Left lung (tissue), 10 donors: Measurements from ENCODE around the gene C10orf90. TPM values are rescaled to one million over a fixed set of nuclear protein-coding genes. Genes with fewer than 3 reads are reported as not detected.

Experiments
- ATAC-seq: fragments of 200-7000 bp; cut with Tn5 transposase; one replicate; pipeline ENCODE4 v1.9.1; 2020; ENCODE audit warnings: moderate library complexity
- DNase-seq, 4 donors: peaks; one replicate each; pipeline ENCODE4 v3.0.0-alpha.2; 2013 to 2020
- H3K27ac ChIP-seq, 2 donors: fragments of 200-600 bp; sonication (generic) in 1 of 2; one replicate each; pipeline versions ENCODE4 v1.5.0 to v1.8.0; 2020 to 2021
- H3K27me3 ChIP-seq, 2 donors: fragments of 200-600 bp; sonication (generic) in 1 of 2; one replicate each; pipeline versions ENCODE4 v1.5.0 to v1.8.0; 2020 to 2021
- H3K36me3 ChIP-seq, 2 donors: fragments of 200-600 bp; sonication (generic) in 1 of 2; one replicate each; pipeline versions ENCODE4 v1.5.0 to v1.8.0; 2020 to 2021
- H3K4me1 ChIP-seq, 2 donors: fragments of 200-600 bp; one replicate each; pipeline ENCODE4 v1.8.0; 2021
- H3K4me3 ChIP-seq, 2 donors: fragments of 200-600 bp; sonication (generic) in 1 of 2; one replicate each; pipeline versions ENCODE4 v1.5.0 to v1.8.0; 2020 to 2021; ENCODE audit warnings: mild to moderate bottlenecking in 1 of 2
- H3K9me3 ChIP-seq, 2 donors: fragments of 200-600 bp; sonication (generic) in 1 of 2; one replicate each; pipeline versions ENCODE4 v1.5.0 to v1.8.0; 2020 to 2021
- CTCF ChIP-seq, 2 donors: fragments of 200-600 bp; sonication (generic) in 1 of 2; IDR thresholded peaks; one replicate each; pipeline versions ENCODE4 v1.5.0 to v1.8.0; 2021; ENCODE audit warnings: antibody characterized with exemption in 2 of 2
- intact Hi-C, 2 donors: fragments of 100-400 bp; cut with DNase I; formaldehyde crosslinking; loops; one replicate each; pipeline versions ENCODE4 v1.11.2 to v1.14.2; 2022
- polyA plus RNA-seq, 6 donors: library from polyadenylated mRNA; unstranded; fragments of 120-200 nt; gene quantifications; one replicate each; pipeline ENCODE4 v1.2.1, GENCODE V29; 2013; ENCODE audit not compliant: insufficient read length in 6 of 6
- total RNA-seq, 2 donors: library from RNA; stranded (reverse); fragmentation: NEBNext Ultra II Directional; extraction: Animal tissue kit (Norgen Biotek cat#: 25700); gene quantifications; one replicate each; pipeline ENCODE4 v1.2.1, GENCODE V29; 2021
- donor health status: DM: no; HTN: yes; CAD: no.
- donor health status: DM: no; HTN: no; CAD: no.

Gene C10orf90
- total and polyA plus RNA-seq, 8 donors: 12.6 to 29.8 (median 20.5) TPM; not detected in 2

DNA sequence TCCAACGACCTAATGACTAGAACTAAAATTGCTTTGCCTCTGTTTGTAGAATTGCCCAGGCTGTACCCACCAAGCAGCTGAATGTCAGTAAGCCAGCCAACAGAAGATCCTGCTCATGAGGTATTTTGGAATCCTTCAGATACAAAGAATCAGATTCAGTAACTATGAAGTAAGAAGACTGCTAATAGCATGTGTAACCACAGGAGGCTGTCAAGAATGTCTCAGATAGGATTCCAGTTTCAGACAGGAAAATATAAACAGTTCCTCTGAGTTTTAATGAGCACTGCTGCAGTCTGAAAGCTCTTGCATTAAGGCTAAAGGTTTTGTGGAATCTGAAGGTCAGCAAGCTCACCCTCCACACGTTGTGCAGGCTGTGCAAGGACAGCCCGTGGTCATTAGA is 169.6 kb downstream of the C10orf90 start:
- ATAC-seq (no peak), DNase-seq (no peak)
- H3K9me3 ChIP-seq: no peaks in the 10 kb centered on the region
- no peak overlapping the region for H3K4me3 ChIP-seq
- H3K36me3 ChIP-seq: no peaks in the 10 kb centered on the region
- no peak for TF ChIP-seq CTCF (IDR thresholded peaks at IDR 0.05)
- peaks cover 0 to 3% of the 10 kb centered on the region in 2 donors for H3K27me3 ChIP-seq
- intact Hi-C loops: no loop called here
- no peaks in the 10 kb centered on the region for H3K4me1 ChIP-seq
- H3K27ac ChIP-seq: no peak overlapping the region

- H3K4me1 ChIP-seq: no peaks in the 10 kb centered on the region
- intact Hi-C loops: no loop called here
- H3K27me3 ChIP-seq: peaks cover 0 to 3% of the 10 kb centered on the region in 2 donors
- H3K9me3 ChIP-seq: no peaks in the 10 kb centered on the region
- no peaks in the 10 kb centered on the region for H3K36me3 ChIP-seq
- no peak for TF ChIP-seq CTCF (IDR thresholded peaks at IDR 0.05)
- ATAC-seq (no peak), DNase-seq (no peak)
- H3K4me3 ChIP-seq: no peak overlapping the region
- no peak overlapping the region for H3K27ac ChIP-seq
Measured at GRCh38 chr10:126500185-126500584, 170.3 kb downstream of the C10orf90 start.

DNA sequence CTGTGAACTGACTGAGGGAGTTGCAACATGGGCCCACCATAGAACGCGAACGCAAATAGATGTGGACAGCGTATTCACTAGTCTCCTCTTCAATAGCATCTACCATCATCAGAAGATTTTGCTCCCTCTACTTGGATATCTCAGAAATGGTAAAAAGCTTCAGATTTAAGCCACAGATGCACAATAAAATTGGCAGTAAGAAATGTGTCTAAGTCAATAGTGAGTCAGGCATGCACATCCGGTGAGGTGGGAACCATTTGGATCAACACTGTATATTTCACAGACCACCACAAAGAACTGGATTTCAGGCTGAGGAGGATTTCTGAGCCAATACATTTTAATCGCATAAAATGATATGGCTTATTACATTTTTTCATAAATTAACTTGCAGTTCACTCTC is 170.7 kb downstream of the C10orf90 start:
- Histone ChIP-seq H3K4me1 (no peaks in the 10 kb centered on the region), H3K36me3 (no peaks in the 10 kb centered on the region), H3K4me3 (no peak overlapping the region), H3K9me3 (no peaks in the 10 kb centered on the region), H3K27me3 (peaks cover 0 to 3% of the 10 kb centered on the region in 2 donors), H3K27ac (no peak overlapping the region)
- intact Hi-C loops: no loop called here
- no peak for TF ChIP-seq CTCF (IDR thresholded peaks at IDR 0.05)
- no peak for DNase-seq
- ATAC-seq: no peak

- ATAC-seq: no peak
- H3K27me3 ChIP-seq: no peaks in the 10 kb centered on the region
- no peak for TF ChIP-seq CTCF (IDR thresholded peaks at IDR 0.05)
- no peaks in the 10 kb centered on the region for H3K36me3 ChIP-seq
- H3K4me1 ChIP-seq: no peaks in the 10 kb centered on the region
- no peaks in the 10 kb centered on the region for H3K9me3 ChIP-seq
- DNase-seq: no peak
- H3K4me3 ChIP-seq: no peak overlapping the region
- H3K27ac ChIP-seq: no peak overlapping the region
- intact Hi-C loops: no loop called here
Measured at GRCh38 chr10:126497672-126498071, 172.8 kb downstream of the C10orf90 start.

GRCh38 chr10:126496771-126497545 is 173.5 kb downstream of the C10orf90 start:
- no peak for TF ChIP-seq CTCF (IDR thresholded peaks at IDR 0.05)
- intact Hi-C loops: no loop called here
- ATAC-seq (no peak), DNase-seq (no peak)
- H3K4me1 ChIP-seq: no peaks in the 10 kb centered on the region
- H3K9me3 ChIP-seq: no peaks in the 10 kb centered on the region
- H3K4me3 ChIP-seq: no peak overlapping the region
- H3K36me3 ChIP-seq: no peaks in the 10 kb centered on the region
- no peak overlapping the region for H3K27ac ChIP-seq
- no peaks in the 10 kb centered on the region for H3K27me3 ChIP-seq
